Measurements from ENCODE around the gene TP53I3.
"Not testable (repeated sequence)": the region's sequence is repeated elsewhere in the genome, so short reads cannot be mapped to it uniquely, and the experiment has no call there.

Gene TP53I3

GRCh38 chr2:24095171-24095677, 10.6 kb upstream of the TP53I3 start:
- DNase-seq = not testable (repeated sequence)

- not testable (repeated sequence) for DNase-seq
These were observed 8.6 kb upstream of the TP53I3 start for GRCh38 chr2:24093270-24093669.

- DNase-seq = no peak
These were observed 4.3 kb upstream of the TP53I3 start for GRCh38 chr2:24088821-24089359.

GRCh38 chr2:24087032-24087431, 2.4 kb upstream of the TP53I3 start:
- DNase-seq = no peak

- no peak for DNase-seq
These were observed 1.6 kb upstream of the TP53I3 start for GRCh38 chr2:24086241-24086640.

- no peak for DNase-seq
These were observed 511 bp upstream of the TP53I3 start for GRCh38 chr2:24085200-24085489.

- peak; percentile 65 for DNase-seq
These were observed 858 bp downstream of the TP53I3 start for GRCh38 chr2:24083567-24084385.

- DNase-seq = no peak
These were observed 1.7 kb downstream of the TP53I3 start for GRCh38 chr2:24082787-24083566.

- no peak for DNase-seq
These were observed 3.9 kb downstream of the TP53I3 start for GRCh38 chr2:24080701-24081100.

GRCh38 chr2:24077879-24078278, 6.8 kb downstream of the TP53I3 start:
- no peak for DNase-seq

- no peak for DNase-seq
These were observed 7.1 kb downstream of the TP53I3 start for GRCh38 chr2:24077535-24077877.

GRCh38 chr2:24076849-24077534, 7.6 kb downstream of the TP53I3 start:
- no peak for DNase-seq

- peak; percentile 100 for DNase-seq
These were observed 8.5 kb downstream of the TP53I3 start, which contains the start of gene SF3B6 for GRCh38 chr2:24075915-24076848. TSS of gene SF3B6 (minus strand) at chr2:24076326. CDS start at chr2:24076229, 97 bp downstream.

- no peak for DNase-seq
These were observed 9.4 kb downstream of the TP53I3 start for GRCh38 chr2:24075259-24075658.

GRCh38 chr2:24073816-24074215, 10.8 kb downstream of the TP53I3 start:
- DNase-seq = no peak

GRCh38 chr2:24072259-24072658, 12.4 kb downstream of the TP53I3 start:
- DNase-seq = no peak

GRCh38 chr2:24065341-24065740, 19.3 kb downstream of the TP53I3 start:
- DNase-seq = no peak

- DNase-seq = no peak
These were observed 25.9 kb downstream of the TP53I3 start for GRCh38 chr2:24058564-24059271.

- DNase-seq = no peak
These were observed 28.9 kb downstream of the TP53I3 start for GRCh38 chr2:24055750-24056149.

- DNase-seq = no peak
These were observed 30.1 kb downstream of the TP53I3 start for GRCh38 chr2:24054366-24055010.

- no peak for DNase-seq
These were observed 31.7 kb downstream of the TP53I3 start for GRCh38 chr2:24052951-24053350.
